Testis (tissue), 2 donors: ENCODE data around the gene CEACAM20.

Source experiments
- POLR2A ChIP-seq: fragments of 450-650 bp; IDR thresholded peaks from one replicate; pipeline ENCODE4 v1.6.1; 2017; ENCODE audit warnings: antibody characterized with exemption, mild to moderate bottlenecking, moderate library complexity
- TF ChIP-seq, protein P1 (sequence below), 3 experiments: fragments of 450-650 bp in 2 of 3; fragments of 200-600 bp in 1 of 3; sonication (generic) in 1 of 3; IDR thresholded peaks; one replicate each; pipeline ENCODE4 v1.5.1; 2016 to 2019; ENCODE audit warnings: antibody characterized with exemption in 3 of 3, mild to moderate bottlenecking in 2 of 3, moderate library complexity in 1 of 3

DNA sequence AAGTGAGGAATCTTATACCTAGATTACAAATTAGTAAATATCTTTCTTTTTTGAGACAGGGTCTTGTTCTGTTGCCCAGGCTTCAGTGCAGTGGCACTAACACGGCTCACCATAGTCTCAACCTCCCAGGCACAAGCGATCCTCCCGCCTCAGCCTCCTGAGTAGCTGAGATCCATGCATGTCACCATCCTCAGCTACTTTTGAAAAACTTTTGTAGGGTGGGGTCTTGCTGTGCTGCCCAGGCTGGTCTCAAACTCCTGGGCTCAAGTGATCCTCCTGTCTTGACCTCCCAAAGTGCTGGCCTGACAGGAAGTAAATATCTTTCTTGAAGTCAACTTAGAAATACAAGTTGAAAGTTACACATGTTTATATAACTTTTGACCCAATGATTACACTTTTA, 20.0 kb upstream of the CEACAM20 start:
- no peak for TF ChIP-seq POLR2A
- TF ChIP-seq, protein P1, sequence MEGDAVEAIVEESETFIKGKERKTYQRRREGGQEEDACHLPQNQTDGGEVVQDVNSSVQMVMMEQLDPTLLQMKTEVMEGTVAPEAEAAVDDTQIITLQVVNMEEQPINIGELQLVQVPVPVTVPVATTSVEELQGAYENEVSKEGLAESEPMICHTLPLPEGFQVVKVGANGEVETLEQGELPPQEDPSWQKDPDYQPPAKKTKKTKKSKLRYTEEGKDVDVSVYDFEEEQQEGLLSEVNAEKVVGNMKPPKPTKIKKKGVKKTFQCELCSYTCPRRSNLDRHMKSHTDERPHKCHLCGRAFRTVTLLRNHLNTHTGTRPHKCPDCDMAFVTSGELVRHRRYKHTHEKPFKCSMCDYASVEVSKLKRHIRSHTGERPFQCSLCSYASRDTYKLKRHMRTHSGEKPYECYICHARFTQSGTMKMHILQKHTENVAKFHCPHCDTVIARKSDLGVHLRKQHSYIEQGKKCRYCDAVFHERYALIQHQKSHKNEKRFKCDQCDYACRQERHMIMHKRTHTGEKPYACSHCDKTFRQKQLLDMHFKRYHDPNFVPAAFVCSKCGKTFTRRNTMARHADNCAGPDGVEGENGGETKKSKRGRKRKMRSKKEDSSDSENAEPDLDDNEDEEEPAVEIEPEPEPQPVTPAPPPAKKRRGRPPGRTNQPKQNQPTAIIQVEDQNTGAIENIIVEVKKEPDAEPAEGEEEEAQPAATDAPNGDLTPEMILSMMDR (IDR thresholded peaks at IDR 0.05) = no peak
